Measurements from ENCODE around the gene PDE9A. TPM values are rescaled to one million over a fixed set of nuclear protein-coding genes. Genes with fewer than 3 reads are reported as not detected.
"Not testable (repeated sequence)": the region's sequence is repeated elsewhere in the genome, so short reads cannot be mapped to it uniquely, and the experiment has no call there.

The PDE9A gene
- total RNA-seq, 1 experiment from 2014 or later = not detected

GRCh38 chr21:42619841-42620240, 33.6 kb upstream of the PDE9A start:
- no peak for DNase-seq
- no peak overlapping the region for H3K4me3 ChIP-seq
- H3K9me3 ChIP-seq = no peaks in the 10 kb centered on the region; the same call in 1 of the 2 replicates
- no peaks in the 10 kb centered on the region for H3K36me3 ChIP-seq
- peaks cover 31% of the 10 kb centered on the region for H3K27me3 ChIP-seq

- Histone ChIP-seq H3K36me3 (no peaks in the 10 kb centered on the region), H3K4me3 (no peak overlapping the region), H3K9me3 (no peaks in the 10 kb centered on the region), H3K27me3 (peaks cover 28% of the 10 kb centered on the region)
- DNase-seq = no peak
These were observed 32.1 kb upstream of the PDE9A start for GRCh38 chr21:42621166-42621818.

- Histone ChIP-seq H3K36me3 (no peaks in the 10 kb centered on the region), H3K27me3 (peaks cover 24% of the 10 kb centered on the region), H3K9me3 (no peaks in the 10 kb centered on the region), H3K4me3 (no peak overlapping the region)
- no peak for DNase-seq
These were observed 31.6 kb upstream of the PDE9A start for GRCh38 chr21:42621819-42622177.

- peaks cover 22% of the 10 kb centered on the region for H3K27me3 ChIP-seq
- H3K4me3 ChIP-seq = no peak overlapping the region
- DNase-seq = no peak
These were observed 31.1 kb upstream of the PDE9A start for GRCh38 chr21:42622284-42622683.

GRCh38 chr21:42623694-42624093, 29.7 kb upstream of the PDE9A start:
- H3K36me3 ChIP-seq = no peaks in the 10 kb centered on the region
- H3K9me3 ChIP-seq = no peaks in the 10 kb centered on the region
- H3K27me3 ChIP-seq = peaks cover 12% of the 10 kb centered on the region
- DNase-seq = no peak
- no peak overlapping the region for H3K4me3 ChIP-seq

More at GRCh38 chr21:42622284-42622683, 31.1 kb upstream of the PDE9A start:
- Histone ChIP-seq H3K36me3 (no peaks in the 10 kb centered on the region), H3K9me3 (no peaks in the 10 kb centered on the region)

GRCh38 chr21:42624095-42624790, 29.2 kb upstream of the PDE9A start:
- peaks cover 8% of the 10 kb centered on the region for H3K27me3 ChIP-seq
- DNase-seq = no peak
- H3K4me3 ChIP-seq = no peak overlapping the region
- H3K9me3 ChIP-seq = no peaks in the 10 kb centered on the region
- H3K36me3 ChIP-seq = no peaks in the 10 kb centered on the region

GRCh38 chr21:42624936-42625335, 28.5 kb upstream of the PDE9A start:
- H3K9me3 ChIP-seq = no peaks in the 10 kb centered on the region
- peaks cover 8% of the 10 kb centered on the region for H3K27me3 ChIP-seq

GRCh38 chr21:42626171-42626570, 27.2 kb upstream of the PDE9A start:
- no peaks in the 10 kb centered on the region for H3K9me3 ChIP-seq

More at GRCh38 chr21:42624936-42625335, 28.5 kb upstream of the PDE9A start:
- Histone ChIP-seq H3K4me3 (no peak overlapping the region), H3K36me3 (no peaks in the 10 kb centered on the region)
- DNase-seq = no peak

GRCh38 chr21:42627527-42628289, 25.7 kb upstream of the PDE9A start:
- H3K27me3 ChIP-seq = peaks cover 2% of the 10 kb centered on the region; the same call in 1 of the 2 replicates

More at GRCh38 chr21:42626171-42626570, 27.2 kb upstream of the PDE9A start:
- DNase-seq = no peak
- peaks cover 8% of the 10 kb centered on the region for H3K27me3 ChIP-seq
- H3K36me3 ChIP-seq = no peaks in the 10 kb centered on the region
- H3K4me3 ChIP-seq = no peak overlapping the region

GRCh38 chr21:42628466-42629061, 24.9 kb upstream of the PDE9A start:
- H3K4me3 ChIP-seq, H3K27me3 ChIP-seq, DNase-seq: not testable (repeated sequence)

More at GRCh38 chr21:42627527-42628289, 25.7 kb upstream of the PDE9A start:
- Histone ChIP-seq H3K9me3 (no peaks in the 10 kb centered on the region), H3K4me3 (no peak overlapping the region), H3K36me3 (no peaks in the 10 kb centered on the region)
- no peak for DNase-seq

GRCh38 chr21:42629933-42630589, 23.4 kb upstream of the PDE9A start:
- Histone ChIP-seq H3K9me3 (no peaks in the 10 kb centered on the region), H3K36me3 (no peaks in the 10 kb centered on the region), H3K27me3 (no peaks in the 10 kb centered on the region), H3K4me3 (no peak overlapping the region)
- no peak for DNase-seq

More at GRCh38 chr21:42628466-42629061, 24.9 kb upstream of the PDE9A start:
- H3K9me3 ChIP-seq, H3K36me3 ChIP-seq: not testable (repeated sequence)

- Histone ChIP-seq H3K27me3 (no peaks in the 10 kb centered on the region), H3K4me3 (no peak overlapping the region), H3K9me3 (no peaks in the 10 kb centered on the region), H3K36me3 (no peaks in the 10 kb centered on the region)
- no peak for DNase-seq
These were observed 22.8 kb upstream of the PDE9A start for GRCh38 chr21:42630626-42631025.

- Histone ChIP-seq H3K36me3 (no peaks in the 10 kb centered on the region), H3K9me3 (no peaks in the 10 kb centered on the region), H3K4me3 (no peak overlapping the region), H3K27me3 (no peaks in the 10 kb centered on the region)
- no peak for DNase-seq
These were observed 22.3 kb upstream of the PDE9A start for GRCh38 chr21:42631142-42631541.

- H3K36me3 ChIP-seq = no peaks in the 10 kb centered on the region
- H3K4me3 ChIP-seq = no peak overlapping the region
- H3K27me3 ChIP-seq = no peaks in the 10 kb centered on the region
- H3K9me3 ChIP-seq = no peaks in the 10 kb centered on the region
- no peak for DNase-seq
These were observed 21.1 kb upstream of the PDE9A start for GRCh38 chr21:42632336-42632751.

- no peak for DNase-seq
- Histone ChIP-seq H3K4me3 (no peak overlapping the region), H3K9me3 (no peaks in the 10 kb centered on the region), H3K27me3 (no peaks in the 10 kb centered on the region), H3K36me3 (no peaks in the 10 kb centered on the region)
These were observed 20.4 kb upstream of the PDE9A start for GRCh38 chr21:42632771-42633690.
